D721Med (cell line): Measurements from ENCODE around the gene CARS1.

Experiments used
- DNase-seq: peaks from one replicate; pipeline ENCODE4 v3.0.0; 2011; ENCODE audit warnings: low spot score; ENCODE audit not compliant: insufficient read length
- FAIRE-seq: peaks from 2 replicates; lab custom pipeline; 2011; peaks lifted over from hg19 to GRCh38; lab: Jason Lieb, UNC
- TF ChIP-seq, protein P1 (sequence below): IDR thresholded peaks from 2 replicates; pipeline ENCODE4 v1.5.1; 2012; ENCODE audit warnings: mild to moderate bottlenecking, control low read depth; ENCODE audit not compliant: insufficient read depth; ENCODE audit errors: missing control alignments

Gene CARS1

DNA sequence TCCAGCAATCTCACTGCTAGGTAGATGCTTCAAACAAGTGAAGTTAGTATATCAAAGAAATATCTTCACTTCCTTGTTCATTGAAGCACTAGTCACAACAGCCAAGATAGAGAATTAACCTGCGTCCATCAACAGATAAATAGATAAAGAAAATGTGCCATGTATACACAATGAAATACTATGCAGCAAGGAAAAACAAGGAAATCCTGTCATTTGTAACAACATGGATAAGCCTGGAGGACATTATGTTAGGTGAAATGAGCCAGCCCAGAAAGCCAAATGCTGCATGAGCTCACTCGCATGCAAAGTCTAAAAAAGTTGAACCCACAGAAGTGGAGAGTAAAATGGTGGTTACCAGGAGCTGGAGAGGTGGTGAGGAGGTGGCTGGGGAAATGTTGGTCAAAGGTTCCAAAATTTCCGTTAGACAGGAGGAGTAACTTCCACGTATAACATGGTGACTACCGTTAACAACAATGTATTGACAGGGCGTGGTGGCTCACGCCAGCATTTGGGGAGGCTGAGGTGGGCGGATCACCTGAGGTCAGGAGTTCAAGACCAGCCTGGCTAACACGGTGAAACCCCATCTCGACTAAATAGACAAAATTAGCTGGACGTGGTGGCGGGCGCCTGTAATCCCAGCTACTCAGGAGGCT lies 23.6 kb upstream of the CARS1 start:
- FAIRE-seq (no peak), DNase-seq (no peak)
- TF ChIP-seq, protein P1, sequence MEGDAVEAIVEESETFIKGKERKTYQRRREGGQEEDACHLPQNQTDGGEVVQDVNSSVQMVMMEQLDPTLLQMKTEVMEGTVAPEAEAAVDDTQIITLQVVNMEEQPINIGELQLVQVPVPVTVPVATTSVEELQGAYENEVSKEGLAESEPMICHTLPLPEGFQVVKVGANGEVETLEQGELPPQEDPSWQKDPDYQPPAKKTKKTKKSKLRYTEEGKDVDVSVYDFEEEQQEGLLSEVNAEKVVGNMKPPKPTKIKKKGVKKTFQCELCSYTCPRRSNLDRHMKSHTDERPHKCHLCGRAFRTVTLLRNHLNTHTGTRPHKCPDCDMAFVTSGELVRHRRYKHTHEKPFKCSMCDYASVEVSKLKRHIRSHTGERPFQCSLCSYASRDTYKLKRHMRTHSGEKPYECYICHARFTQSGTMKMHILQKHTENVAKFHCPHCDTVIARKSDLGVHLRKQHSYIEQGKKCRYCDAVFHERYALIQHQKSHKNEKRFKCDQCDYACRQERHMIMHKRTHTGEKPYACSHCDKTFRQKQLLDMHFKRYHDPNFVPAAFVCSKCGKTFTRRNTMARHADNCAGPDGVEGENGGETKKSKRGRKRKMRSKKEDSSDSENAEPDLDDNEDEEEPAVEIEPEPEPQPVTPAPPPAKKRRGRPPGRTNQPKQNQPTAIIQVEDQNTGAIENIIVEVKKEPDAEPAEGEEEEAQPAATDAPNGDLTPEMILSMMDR: no peak

DNA sequence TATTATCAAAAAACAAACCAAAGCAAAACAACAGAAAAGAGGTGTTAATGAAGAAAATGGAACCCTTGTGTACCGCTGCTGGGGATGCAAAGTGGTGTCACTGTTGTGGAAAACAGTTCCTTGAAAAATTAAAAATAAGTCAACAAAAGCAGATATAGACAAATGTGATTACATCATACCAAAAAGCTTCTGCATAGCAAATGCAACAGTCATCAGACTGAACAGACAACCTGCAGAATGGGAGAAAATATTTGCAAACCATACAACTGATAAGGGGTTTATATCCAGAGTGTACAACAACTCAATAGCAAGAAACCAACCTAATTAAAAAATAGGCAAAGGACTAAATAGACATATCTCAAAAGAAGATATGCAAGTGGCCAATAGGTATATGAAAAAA lies 22.9 kb upstream of the CARS1 start:
- FAIRE-seq (no peak), DNase-seq (no peak)
- TF ChIP-seq, protein P1: no peak

DNA sequence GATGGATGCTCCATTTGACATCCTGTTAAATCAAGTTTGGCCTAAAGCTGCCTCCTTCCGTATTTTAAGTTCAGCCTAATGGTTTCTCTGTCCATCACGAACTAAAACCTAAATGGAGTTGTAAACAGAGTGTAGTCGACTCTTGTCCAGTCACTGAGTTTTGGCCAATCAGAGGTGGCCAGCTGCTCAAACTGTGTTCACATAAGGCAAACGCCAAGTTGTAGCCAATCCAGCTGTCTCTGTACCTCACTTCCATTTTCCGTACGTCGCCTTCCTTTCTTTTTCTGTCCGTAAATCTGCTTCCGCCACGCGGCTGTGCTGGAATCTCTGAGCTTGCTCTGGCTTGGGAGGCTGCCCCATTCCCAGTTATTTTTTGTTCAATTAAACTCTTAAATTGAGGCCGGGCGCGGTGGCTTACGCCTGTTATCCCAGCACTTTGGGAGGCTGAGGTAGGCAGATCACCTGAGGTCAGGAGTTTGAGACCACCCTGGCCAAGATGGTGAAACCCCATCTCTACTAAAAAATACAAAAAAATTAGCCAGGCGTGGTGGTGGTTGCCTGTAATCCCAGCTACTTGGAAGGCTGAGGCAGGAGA lies 20.7 kb upstream of the CARS1 start:
- FAIRE-seq: no peak
- DNase-seq: no peak
- TF ChIP-seq, protein P1: no peak

DNA sequence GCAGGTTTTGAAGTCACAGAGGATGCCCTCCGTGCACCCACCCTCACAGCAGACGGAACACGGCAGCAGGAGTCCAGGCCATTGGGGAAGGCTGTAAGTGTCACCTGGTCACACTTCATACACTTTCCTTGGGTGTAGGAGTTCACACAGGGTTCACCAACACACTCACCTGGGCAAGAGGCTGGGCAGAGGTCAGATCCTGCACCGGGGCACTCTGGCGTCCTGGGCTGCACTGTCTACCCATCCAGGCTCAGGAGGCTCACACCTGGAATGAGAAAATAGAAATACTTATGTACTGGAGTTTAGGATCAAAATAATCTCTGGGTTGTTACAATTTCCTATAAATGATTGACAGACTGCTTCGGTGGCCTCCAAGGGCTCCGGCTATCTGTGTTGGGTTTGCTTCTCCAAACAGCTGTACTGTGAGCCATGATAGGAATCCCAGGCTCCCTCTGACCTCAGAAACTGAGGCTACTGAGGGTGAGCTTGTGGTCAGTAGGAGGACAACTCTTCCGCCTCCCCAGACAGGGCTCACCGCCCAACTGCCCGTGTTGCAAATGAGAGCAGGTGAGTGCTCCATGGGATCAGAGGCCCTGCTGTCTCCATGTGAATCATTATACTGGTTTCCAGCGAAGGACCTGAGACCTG lies 20.1 kb upstream of the CARS1 start:
- DNase-seq (no peak), FAIRE-seq (no peak)
- TF ChIP-seq, protein P1: no peak

DNA sequence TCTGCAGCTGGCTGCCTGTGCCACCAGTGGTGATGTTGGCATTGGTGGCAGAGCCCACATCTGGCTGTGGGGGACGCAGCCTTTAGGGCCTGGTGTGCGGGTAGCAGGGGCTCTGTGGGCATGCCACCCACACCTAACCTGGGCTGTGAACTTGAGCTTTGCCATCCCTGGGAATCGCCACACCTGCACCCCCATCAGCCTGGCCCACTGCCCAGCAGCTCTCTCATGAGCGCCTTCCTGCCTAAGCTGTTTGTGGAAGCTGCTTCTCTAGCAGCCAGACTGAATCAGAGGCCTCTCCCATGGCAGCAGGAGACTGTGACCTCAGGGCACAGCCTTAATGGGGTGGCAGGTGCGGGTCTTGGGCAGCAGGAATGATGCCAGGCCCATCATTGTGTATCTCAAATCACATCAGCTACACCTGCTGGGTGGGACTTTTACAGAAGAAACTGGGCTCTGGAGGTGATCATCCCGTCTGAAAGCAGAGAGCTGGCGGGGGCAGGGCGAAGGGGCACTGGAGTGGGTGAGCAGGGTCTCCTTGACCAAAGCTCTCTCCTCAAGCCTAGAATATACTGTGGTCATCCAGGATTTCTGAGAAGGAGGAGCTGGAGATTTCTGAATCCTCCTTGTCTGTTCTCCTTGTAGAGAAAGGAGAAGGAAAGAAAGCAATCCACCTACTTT lies 17.8 kb upstream of the CARS1 start:
- FAIRE-seq (no peak), DNase-seq (no peak)
- TF ChIP-seq, protein P1: no peak

DNA sequence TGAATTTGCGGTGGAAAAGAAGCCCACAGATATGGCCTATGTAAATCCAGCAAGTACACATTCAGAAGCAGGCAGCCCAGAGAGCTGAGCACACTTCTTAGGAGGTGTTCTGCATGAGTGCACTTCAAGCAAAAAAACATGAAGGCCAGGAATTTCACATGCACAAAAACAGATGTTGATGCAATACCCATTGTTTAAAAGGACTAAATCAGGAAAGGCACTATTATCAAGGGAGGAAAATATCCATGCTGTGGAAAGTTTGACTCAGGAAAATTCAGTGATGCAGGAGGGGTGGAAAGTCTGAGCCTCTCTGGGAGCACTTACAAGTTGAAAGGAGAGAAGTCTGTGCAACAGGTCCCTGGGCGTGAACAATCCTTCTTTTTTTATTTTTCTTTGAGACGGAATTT lies 15.8 kb upstream of the CARS1 start:
- TF ChIP-seq, protein P1: no peak
- FAIRE-seq (no peak), DNase-seq (no peak)
